ENCODE measurements around the gene LIX1. TPM values are rescaled to one million over a fixed set of nuclear protein-coding genes. Genes with fewer than 3 reads are reported as not detected.
"Not testable (repeated sequence)": the region's sequence is repeated elsewhere in the genome, so short reads cannot be mapped to it uniquely, and the experiment has no call there.

Gene LIX1
- total and polyA plus RNA-seq, 2 donors: 0.10 to 0.63 TPM

DNA sequence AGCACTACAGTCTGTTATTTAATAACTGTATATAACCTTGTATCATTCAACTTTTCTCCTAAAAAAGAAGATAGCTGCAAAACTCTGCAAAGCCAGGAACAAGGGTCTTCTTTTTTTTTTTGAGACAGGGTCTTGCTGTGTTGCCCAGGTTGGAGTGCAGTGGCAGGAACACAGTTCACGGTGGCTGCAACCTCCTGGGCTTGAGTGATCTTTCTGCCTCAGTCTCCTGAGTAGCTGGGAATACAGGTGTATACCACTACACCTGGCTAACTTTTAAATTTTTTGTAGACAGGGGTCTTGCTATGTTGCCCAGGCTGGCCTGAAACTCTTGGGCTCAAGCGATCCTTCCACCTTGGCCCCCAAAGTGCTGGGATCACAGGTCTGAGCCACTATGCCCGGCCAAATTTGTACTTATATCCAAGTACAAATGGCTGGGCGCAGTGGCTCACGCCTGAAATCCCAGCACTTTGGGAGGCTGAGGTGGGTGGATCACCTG lies 21.4 kb upstream of the LIX1 start:
- no peak for DNase-seq (ENCODE audit: extremely low spot score)
- no peak overlapping the region for H3K27ac ChIP-seq (ENCODE audit: low read depth)
- peaks cover 2% of the 10 kb centered on the region for H3K4me1 ChIP-seq (ENCODE audit: insufficient read depth)
- H3K4me3 ChIP-seq (ENCODE audit: low read depth, low read length): no peak overlapping the region
- 95% methylated on average over 5 of the region's 5 CpGs for WGBS
- H3K36me3 ChIP-seq (ENCODE audit: insufficient read depth): peaks cover 4% of the 10 kb centered on the region

- Histone ChIP-seq H3K4me1 (ENCODE audit: insufficient read depth) (peaks cover 2% of the 10 kb centered on the region), H3K27ac (ENCODE audit: low read depth) (no peak overlapping the region), H3K4me3 (ENCODE audit: low read depth, low read length) (no peak overlapping the region), H3K36me3 (ENCODE audit: insufficient read depth) (peaks cover 4% of the 10 kb centered on the region)
- DNase-seq (ENCODE audit: extremely low spot score): no peak
These were observed 21.0 kb upstream of the LIX1 start for GRCh38 chr5:97163360-97163764.

- H3K4me3 ChIP-seq (ENCODE audit: low read depth, low read length): no peak overlapping the region
- WGBS: 25% methylated on average over 4 of the region's 4 CpGs
- peaks cover 4% of the 10 kb centered on the region for H3K36me3 ChIP-seq (ENCODE audit: insufficient read depth)
- DNase-seq (ENCODE audit: extremely low spot score): peak; percentile 66
- no peak overlapping the region for H3K27ac ChIP-seq (ENCODE audit: low read depth)
- H3K4me1 ChIP-seq (ENCODE audit: insufficient read depth): peaks cover 2% of the 10 kb centered on the region
These were observed 19.6 kb upstream of the LIX1 start for GRCh38 chr5:97162045-97162444.

GRCh38 chr5:97157689-97158088 lies 15.3 kb upstream of the LIX1 start:
- Histone ChIP-seq H3K4me1 (ENCODE audit: insufficient read depth) (no peaks in the 10 kb centered on the region), H3K4me3 (ENCODE audit: low read depth, low read length) (no peak overlapping the region), H3K27ac (ENCODE audit: low read depth) (no peak overlapping the region), H3K36me3 (ENCODE audit: insufficient read depth) (peaks cover 2% of the 10 kb centered on the region)
- over 99% methylated on average over 2 of the region's 2 CpGs for whole genome bisulfite sequencing
- no peak for DNase-seq (ENCODE audit: extremely low spot score)

DNA sequence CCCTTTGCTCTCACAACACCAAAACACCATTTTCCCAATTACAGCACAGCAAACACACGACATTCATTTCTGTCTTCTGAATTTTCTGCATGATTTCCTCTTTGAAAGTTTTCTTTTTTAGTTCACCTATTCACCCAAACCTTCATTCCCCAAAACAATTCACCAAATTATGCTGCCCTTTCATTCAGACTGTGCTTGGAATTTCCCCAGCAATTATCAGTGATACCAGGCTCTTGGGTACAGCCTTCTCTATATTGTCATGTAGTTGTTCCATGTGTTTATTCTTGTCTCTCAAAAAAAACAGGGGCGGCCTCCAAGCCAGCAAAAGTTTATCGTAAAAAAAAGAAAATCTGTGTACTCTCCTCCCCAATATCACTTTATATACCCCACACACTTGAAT lies 9.0 kb upstream of the LIX1 start:
- no peak overlapping the region for H3K4me3 ChIP-seq (ENCODE audit: low read depth, low read length)
- H3K27ac ChIP-seq (ENCODE audit: low read depth): no peak overlapping the region
- no peaks in the 10 kb centered on the region for H3K36me3 ChIP-seq (ENCODE audit: insufficient read depth)
- no peak for DNase-seq (ENCODE audit: extremely low spot score)
- H3K4me1 ChIP-seq (ENCODE audit: insufficient read depth): no peaks in the 10 kb centered on the region
- 89% methylated on average over 3 of the region's 3 CpGs for WGBS

DNA sequence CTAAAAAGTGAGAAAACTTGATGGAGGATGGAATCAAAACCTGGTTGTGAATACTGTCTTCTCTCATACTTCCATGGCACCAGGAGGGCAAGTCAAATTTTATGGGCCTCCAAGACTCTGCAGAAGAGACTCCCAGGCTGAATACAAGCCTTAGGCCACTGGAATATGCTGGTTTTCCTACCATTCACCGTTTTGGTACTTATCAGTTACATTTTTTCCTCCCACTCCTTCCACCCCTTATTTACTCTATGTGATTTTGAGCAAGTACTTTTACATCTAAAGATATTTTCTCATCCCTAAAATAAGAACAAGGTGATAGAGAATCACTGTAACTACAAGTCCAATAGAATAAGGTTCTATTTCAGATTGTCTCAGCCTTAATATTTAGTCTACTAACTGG lies 8.0 kb upstream of the LIX1 start:
- H3K27ac ChIP-seq (ENCODE audit: low read depth): no peak overlapping the region
- H3K4me1 ChIP-seq (ENCODE audit: insufficient read depth): no peaks in the 10 kb centered on the region
- DNase-seq (ENCODE audit: extremely low spot score): no peak
- whole genome bisulfite sequencing: 65% methylated on average over 1 of the region's 1 CpG
- no peaks in the 10 kb centered on the region for H3K36me3 ChIP-seq (ENCODE audit: insufficient read depth)
- H3K4me3 ChIP-seq (ENCODE audit: low read depth, low read length): no peak overlapping the region

DNA sequence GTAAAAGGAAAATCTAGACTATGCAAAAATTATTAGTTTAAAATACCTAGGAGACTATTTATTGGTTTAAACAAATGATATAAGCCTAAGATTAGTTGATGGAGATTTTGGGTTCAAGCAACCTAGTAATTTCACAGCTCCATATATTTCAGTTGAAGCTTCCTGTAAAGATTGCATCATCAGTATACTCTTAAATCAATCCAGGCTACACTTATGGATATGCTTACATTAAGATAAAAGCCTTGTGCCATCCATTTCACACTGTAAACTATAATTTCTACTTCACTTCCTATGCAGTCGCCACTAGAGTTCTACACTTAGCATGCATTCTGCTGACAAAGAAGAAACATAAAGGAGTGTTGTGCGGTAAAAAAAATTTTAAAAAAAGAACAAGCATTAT lies 7.3 kb upstream of the LIX1 start:
- WGBS: 76% methylated on average over 2 of the region's 2 CpGs
- Histone ChIP-seq H3K4me3 (ENCODE audit: low read depth, low read length) (no peak overlapping the region), H3K4me1 (ENCODE audit: insufficient read depth) (no peaks in the 10 kb centered on the region), H3K36me3 (ENCODE audit: insufficient read depth) (no peaks in the 10 kb centered on the region), H3K27ac (ENCODE audit: low read depth) (no peak overlapping the region)
- DNase-seq (ENCODE audit: extremely low spot score): no peak

DNA sequence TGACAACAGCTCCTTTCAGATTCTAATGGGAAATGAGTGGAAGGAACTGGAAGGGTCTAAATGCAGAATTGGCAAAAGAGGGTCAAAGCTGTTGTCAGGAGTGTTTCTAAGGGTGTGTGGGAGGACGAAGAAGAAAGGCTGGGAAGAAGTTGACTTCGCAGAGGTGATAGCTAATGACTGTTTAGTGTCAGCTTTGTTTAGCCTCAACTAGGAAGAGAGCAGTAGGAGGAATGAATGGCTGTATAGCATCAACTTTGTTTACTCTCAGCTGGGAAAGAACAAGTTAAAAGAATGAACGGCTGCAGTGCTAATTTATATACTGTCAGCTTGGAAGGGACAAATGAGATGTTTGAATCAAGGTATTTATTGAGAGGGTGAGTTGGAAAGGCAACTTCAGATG lies 5.9 kb upstream of the LIX1 start:
- 29% methylated on average over 3 of the region's 3 CpGs for WGBS
- Histone ChIP-seq H3K36me3 (ENCODE audit: insufficient read depth) (no peaks in the 10 kb centered on the region), H3K4me3 (ENCODE audit: low read depth, low read length) (no peak overlapping the region), H3K27ac (ENCODE audit: low read depth) (no peak overlapping the region), H3K4me1 (ENCODE audit: insufficient read depth) (no peaks in the 10 kb centered on the region)
- DNase-seq (ENCODE audit: extremely low spot score): no peak

DNA sequence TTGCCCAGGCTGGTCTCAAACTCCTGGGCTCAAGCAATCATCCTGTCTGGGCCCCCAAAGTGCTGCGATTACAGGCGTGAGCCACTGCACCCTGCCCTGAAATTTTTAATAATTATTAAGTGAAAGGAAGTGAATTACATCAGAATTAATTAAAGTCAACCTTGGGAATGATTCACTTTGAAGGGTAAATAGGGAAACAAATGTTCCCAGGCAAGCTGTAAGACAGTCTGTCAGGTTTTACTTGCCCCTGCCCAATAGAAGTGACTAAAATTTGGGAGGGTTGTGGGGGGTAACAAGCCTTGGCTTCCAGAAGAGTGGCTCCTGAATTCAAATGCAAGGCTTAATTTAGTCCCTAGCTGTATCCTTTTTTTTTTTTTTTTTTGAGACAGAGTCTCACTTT lies 1.3 kb upstream of the LIX1 start:
- no peak for DNase-seq (ENCODE audit: extremely low spot score)
- Histone ChIP-seq H3K36me3 (ENCODE audit: insufficient read depth) (no peaks in the 10 kb centered on the region), H3K27ac (ENCODE audit: low read depth) (no peak overlapping the region), H3K4me1 (ENCODE audit: insufficient read depth) (no peaks in the 10 kb centered on the region), H3K4me3 (ENCODE audit: low read depth, low read length) (no peak overlapping the region)
- 95% methylated on average over 2 of the region's 2 CpGs for WGBS

DNA sequence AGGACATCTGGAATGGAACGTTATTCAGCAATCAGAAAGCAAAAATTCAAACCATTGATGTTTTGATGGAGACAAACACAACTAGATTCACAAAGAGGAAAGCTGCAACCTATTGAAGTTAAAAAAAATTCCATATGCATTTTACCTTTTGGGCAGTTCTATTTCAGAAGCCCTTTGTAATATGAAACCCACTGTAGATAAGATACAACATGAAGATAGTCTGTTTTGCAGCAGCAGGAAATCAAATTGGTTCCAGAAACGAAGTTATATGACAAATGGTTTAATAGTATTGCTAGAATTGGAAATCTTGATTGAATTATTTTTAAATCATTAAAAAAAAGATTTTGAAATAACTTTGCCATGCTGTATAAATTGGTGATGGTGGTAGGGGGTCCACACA lies 872 bp downstream of the LIX1 start:
- H3K4me3 ChIP-seq (ENCODE audit: low read depth, low read length): no peak overlapping the region

DNA sequence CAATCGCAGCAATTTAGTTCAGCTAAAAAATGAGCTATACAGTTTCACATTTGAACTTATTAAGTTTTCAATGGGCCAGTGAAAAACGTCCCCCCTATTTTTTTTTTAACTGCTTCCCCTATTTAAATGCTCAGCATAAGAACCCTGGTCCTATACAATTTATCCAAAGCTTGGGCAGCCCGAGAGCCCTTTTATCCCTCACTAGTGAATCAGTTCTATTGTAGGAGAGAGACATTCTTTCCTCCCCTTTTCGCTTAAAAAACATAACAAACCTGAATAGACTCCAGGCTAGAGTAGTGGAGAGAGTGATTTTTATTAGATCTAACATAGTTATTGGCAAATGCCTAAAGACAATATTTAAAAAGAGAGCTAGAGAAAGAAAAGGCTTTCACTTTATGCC lies 1.4 kb downstream of the LIX1 start:
- H3K36me3 ChIP-seq (ENCODE audit: insufficient read depth): no peaks in the 10 kb centered on the region
- H3K4me3 ChIP-seq (ENCODE audit: low read depth, low read length): no peak overlapping the region
- no peak for DNase-seq (ENCODE audit: extremely low spot score)
- no peaks in the 10 kb centered on the region for H3K4me1 ChIP-seq (ENCODE audit: insufficient read depth)
- WGBS: 40% methylated on average over 4 of the region's 4 CpGs
- H3K27ac ChIP-seq (ENCODE audit: low read depth): no peak overlapping the region

More for the DNA sequence above, 872 bp downstream of the LIX1 start:
- WGBS: 71% methylated on average over 2 of the region's 2 CpGs
- no peak for DNase-seq (ENCODE audit: extremely low spot score)
- H3K4me1 ChIP-seq (ENCODE audit: insufficient read depth): no peaks in the 10 kb centered on the region
- H3K27ac ChIP-seq (ENCODE audit: low read depth): no peak overlapping the region
- H3K36me3 ChIP-seq (ENCODE audit: insufficient read depth): no peaks in the 10 kb centered on the region

DNA sequence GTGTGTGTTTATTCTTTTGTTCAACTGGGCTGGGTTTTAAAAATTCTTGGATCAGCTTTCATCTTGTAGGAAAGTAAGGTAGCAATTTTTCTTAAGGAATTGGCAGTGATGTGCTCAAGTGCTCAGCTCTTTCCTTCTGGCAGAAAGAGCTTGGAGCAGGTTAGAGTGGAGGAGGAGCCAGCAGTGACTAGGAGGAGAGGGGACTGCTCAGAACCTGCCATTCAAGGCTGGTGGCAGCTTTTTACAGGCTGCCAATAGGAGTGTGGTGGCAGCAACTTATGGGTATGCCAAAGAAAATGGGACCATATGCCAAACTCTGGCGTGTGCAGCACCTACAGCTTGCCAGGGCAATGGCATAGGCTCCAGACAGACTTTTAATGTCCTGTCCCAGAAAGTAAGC lies 2.2 kb downstream of the LIX1 start:
- H3K4me1 ChIP-seq (ENCODE audit: insufficient read depth); DNase-seq (ENCODE audit: extremely low spot score); H3K4me3 ChIP-seq (ENCODE audit: low read depth, low read length); H3K36me3 ChIP-seq (ENCODE audit: insufficient read depth); H3K27ac ChIP-seq (ENCODE audit: low read depth): not testable (repeated sequence)
- 35% methylated on average over 1 of the region's 1 CpG for WGBS

- Histone ChIP-seq H3K4me3 (ENCODE audit: low read depth, low read length) (no peak overlapping the region), H3K4me1 (ENCODE audit: insufficient read depth) (no peaks in the 10 kb centered on the region), H3K36me3 (ENCODE audit: insufficient read depth) (no peaks in the 10 kb centered on the region), H3K27ac (ENCODE audit: low read depth) (no peak overlapping the region)
- DNase-seq (ENCODE audit: extremely low spot score): no peak
- WGBS: 60% methylated on average over 4 of the region's 4 CpGs
These were observed 5.9 kb downstream of the LIX1 start for GRCh38 chr5:97136475-97136874.

- WGBS: 80% methylated on average over 4 of the region's 4 CpGs
- DNase-seq (ENCODE audit: extremely low spot score): no peak
These were observed 6.5 kb downstream of the LIX1 start for GRCh38 chr5:97135868-97136267.

GRCh38 chr5:97134634-97135033 lies 7.8 kb downstream of the LIX1 start:
- Histone ChIP-seq H3K27ac (ENCODE audit: low read depth) (no peak overlapping the region), H3K4me3 (ENCODE audit: low read depth, low read length) (no peak overlapping the region), H3K36me3 (ENCODE audit: insufficient read depth) (no peaks in the 10 kb centered on the region), H3K4me1 (ENCODE audit: insufficient read depth) (no peaks in the 10 kb centered on the region)
- WGBS: 76% methylated on average over 3 of the region's 3 CpGs
- DNase-seq (ENCODE audit: extremely low spot score): no peak

More at GRCh38 chr5:97135868-97136267, 6.5 kb downstream of the LIX1 start:
- Histone ChIP-seq H3K4me1 (ENCODE audit: insufficient read depth) (no peaks in the 10 kb centered on the region), H3K36me3 (ENCODE audit: insufficient read depth) (no peaks in the 10 kb centered on the region), H3K4me3 (ENCODE audit: low read depth, low read length) (no peak overlapping the region), H3K27ac (ENCODE audit: low read depth) (no peak overlapping the region)

Measured in urinary bladder (tissue), 4 donors.